Stomach (tissue), 19 donors: ENCODE data around the gene SAMD14. TPM values are rescaled to one million over a fixed set of nuclear protein-coding genes. Genes with fewer than 3 reads are reported as not detected.
A peak's percentile ranks its signal among the peaks of the same experiment; 100 is the strongest.

Experiments used
- DNase-seq, 2 donors: peaks; one replicate each; pipeline versions ENCODE4 v3.0.0 to v3.0.0-alpha.2; 2013 to 2019
- H3K27ac ChIP-seq, 5 donors: fragments of 200-600 bp in 4 of 5; sonication (generic) in 4 of 5; one replicate each; pipeline ENCODE4 v1.5.1; 2013 to 2019; ENCODE audit warnings: mild to moderate bottlenecking in 1 of 5, moderate library complexity in 1 of 5
- H3K27me3 ChIP-seq, 3 donors: fragments of 200-600 bp; sonication (generic); one replicate each; pipeline ENCODE4 v1.5.1; 2017 to 2019; ENCODE audit warnings: mixed run types in 1 of 3
- H3K36me3 ChIP-seq, 4 donors: fragments of 200-600 bp; sonication (generic); 1 replicate in 3 of 4; 2 replicates in 1 of 4; pipeline ENCODE4 v1.5.1; 2016 to 2019
- H3K4me1 ChIP-seq, 4 donors: fragments of 200-600 bp; sonication (generic); one replicate each; pipeline ENCODE4 v1.5.1; 2016 to 2019
- H3K4me3 ChIP-seq, 4 donors: fragments of 200-600 bp; sonication (generic) in 3 of 4; one replicate each; pipeline ENCODE4 v1.5.1; 2016 to 2019; ENCODE audit warnings: mild to moderate bottlenecking in 1 of 4
- H3K9me3 ChIP-seq, 4 donors: fragments of 200-600 bp; sonication (generic); one replicate each; pipeline ENCODE4 v1.5.1; 2016 to 2019
- EP300 ChIP-seq: sonication (generic); formaldehyde crosslinking; IDR thresholded peaks from one replicate; pipeline ENCODE4 v1.6.1; 2017; ENCODE audit warnings: antibody characterized with exemption
- POLR2A ChIP-seq, 4 donors: fragments of 450-650 bp; IDR thresholded peaks; one replicate each; pipeline ENCODE4 v1.6.1; 2016; ENCODE audit warnings: antibody characterized with exemption in 4 of 4, control low read depth in 2 of 4, mild to moderate bottlenecking in 1 of 4, moderate library complexity in 1 of 4
- POLR2AphosphoS5 ChIP-seq, 3 donors: sonication (generic); formaldehyde crosslinking; IDR thresholded peaks; one replicate each; pipeline ENCODE4 v1.6.1; 2016; ENCODE audit warnings: antibody characterized with exemption in 3 of 3
- WGBS, 5 donors: extraction: QIAGEN DNeasy Blood & Tissue Kit in 3 of 5; methylation state at CpG; one replicate each; pipeline versions ENCODE4 v1.1.5 to v1.1.7; 2013 to 2018; 5-methylcytosine and 5-hydroxymethylcytosine counted together
- intact Hi-C: fragments of 100-400 bp; cut with DNase I; formaldehyde crosslinking; loops from one replicate; pipeline ENCODE4 v1.15.1; 2023; ENCODE audit warnings: low total_unique reads
- long read RNA-seq, 10 donors: transcript quantifications; one replicate each; lab custom pipeline, GENCODE V29; 2026
- polyA plus RNA-seq, 3 donors: library from polyadenylated mRNA; stranded (reverse); fragments of 200-250 nt; gene quantifications; one replicate each; pipeline ENCODE4 v1.2.3, GENCODE V29; 2013
- total RNA-seq, 5 donors: library from RNA; depleted of rRNA; stranded (reverse); fragments of >200 nt; gene quantifications; one replicate each; pipeline versions ENCODE4 v1.1.0 to v1.2.3, GENCODE V29; 2014 to 2016
- TF ChIP-seq, protein P1 (sequence below), 7 experiments: fragments of 450-650 bp in 4 of 7; fragments of 200-600 bp in 3 of 7; sonication (generic) in 3 of 7; IDR thresholded peaks; one replicate each; pipeline ENCODE4 v1.5.1; 2016 to 2019; ENCODE audit warnings: antibody characterized with exemption in 7 of 7, control low read depth in 2 of 7, mild to moderate bottlenecking in 1 of 7
- donor health status: healthy with polysubstance abuse.
- donor health status: Bipolar disorder and iron deficiency.
- donor health status: healthy.

The SAMD14 gene
- total RNA-seq (10 to 100 TPM in 1 of 5 donors, 1 to 10 TPM in 2, not detected in 2; 1.5 to 87.0 (median 1.9) TPM), polyA plus RNA-seq (1 to 10 TPM; 1.3 to 2.3 (median 1.6) TPM)
- long read RNA-seq, donor 1, partial matches to known transcripts = 0 of 2 reads
- long read RNA-seq, donor 1, other reads (novel, unspliced or antisense) = 0 of 2 reads
- long read RNA-seq, donor 2, full-length matches to known transcripts = 2 of 2 reads
- long read RNA-seq, donor 2, partial matches to known transcripts = 0 of 2 reads
- long read RNA-seq, donor 2, other reads (novel, unspliced or antisense) = 0 of 2 reads
- long read RNA-seq, donor 3, full-length matches to known transcripts = 1 of 1 reads
- long read RNA-seq, donor 3, partial matches to known transcripts = 0 of 1 reads
- long read RNA-seq, donor 3, other reads (novel, unspliced or antisense) = 0 of 1 reads
- long read RNA-seq, donor 4 = 0 reads
- long read RNA-seq, donor 5 = 0 reads
- long read RNA-seq, donor 6, full-length matches to known transcripts = 1 of 1 reads
- long read RNA-seq, donor 6, partial matches to known transcripts = 0 of 1 reads
- long read RNA-seq, donor 6, other reads (novel, unspliced or antisense) = 0 of 1 reads
- long read RNA-seq, donor 7 = 0 reads
- long read RNA-seq, donor 8, partial matches to known transcripts = 0 of 1 reads
- long read RNA-seq, donor 8, other reads (novel, unspliced or antisense) = 0 of 1 reads
- long read RNA-seq, donor 9, partial matches to known transcripts = 0 of 1 reads
- long read RNA-seq, donor 9, other reads (novel, unspliced or antisense) = 0 of 1 reads
- long read RNA-seq, donor 10 = 0 reads

DNA sequence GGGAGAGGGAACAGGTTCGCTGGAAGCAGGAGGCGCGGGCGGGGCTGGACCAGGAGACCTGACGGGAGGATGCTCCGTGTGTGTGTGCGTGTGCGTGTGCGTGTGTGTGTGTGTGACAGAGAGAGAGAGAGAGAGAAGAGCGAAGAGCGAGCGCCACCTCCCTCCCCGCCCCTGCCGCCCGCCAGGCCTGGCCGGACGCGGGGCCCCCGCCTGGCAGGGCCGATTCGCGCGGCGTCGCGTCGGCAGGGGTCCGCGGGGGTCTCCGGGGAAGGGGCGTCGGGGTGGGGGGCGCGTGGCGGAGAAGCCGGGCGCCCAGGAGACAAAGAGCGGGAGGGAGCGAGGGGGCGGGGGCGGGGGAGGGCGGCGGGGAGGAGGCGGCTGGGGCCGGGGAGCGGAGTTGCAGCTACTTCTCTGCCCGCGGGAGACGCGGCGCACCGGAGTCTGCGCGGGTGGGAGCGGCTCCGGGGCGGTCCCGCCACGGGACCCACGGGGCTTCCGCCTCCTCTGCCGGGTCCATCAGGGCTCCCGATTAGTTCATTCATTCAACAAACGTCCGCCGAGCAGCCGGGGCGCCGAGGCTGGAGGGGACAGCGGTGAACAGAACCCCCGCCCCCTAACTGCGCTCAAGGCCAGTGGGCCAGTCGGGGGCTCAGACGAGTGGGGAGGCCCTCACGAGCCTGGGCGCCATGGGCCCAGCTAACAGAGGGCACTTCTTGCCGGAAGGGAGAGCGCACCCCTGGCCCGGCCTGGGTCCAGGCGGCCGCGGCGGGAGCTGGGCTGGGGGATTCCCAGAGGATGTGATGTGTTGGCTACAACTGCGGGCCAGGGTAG lies at the start of gene SAMD14:
Gene SAMD14, minus strand, starts transcription at position 433 of the 831 bp plus-strand sequence. CDS start 5,201 bp downstream, outside the sequence.
- TF ChIP-seq POLR2A (IDR thresholded peaks at IDR 0.05) (no peak), EP300 (no peak), POLR2AphosphoS5 (IDR thresholded peaks at IDR 0.05) (no peak)
- TF ChIP-seq, protein P1, sequence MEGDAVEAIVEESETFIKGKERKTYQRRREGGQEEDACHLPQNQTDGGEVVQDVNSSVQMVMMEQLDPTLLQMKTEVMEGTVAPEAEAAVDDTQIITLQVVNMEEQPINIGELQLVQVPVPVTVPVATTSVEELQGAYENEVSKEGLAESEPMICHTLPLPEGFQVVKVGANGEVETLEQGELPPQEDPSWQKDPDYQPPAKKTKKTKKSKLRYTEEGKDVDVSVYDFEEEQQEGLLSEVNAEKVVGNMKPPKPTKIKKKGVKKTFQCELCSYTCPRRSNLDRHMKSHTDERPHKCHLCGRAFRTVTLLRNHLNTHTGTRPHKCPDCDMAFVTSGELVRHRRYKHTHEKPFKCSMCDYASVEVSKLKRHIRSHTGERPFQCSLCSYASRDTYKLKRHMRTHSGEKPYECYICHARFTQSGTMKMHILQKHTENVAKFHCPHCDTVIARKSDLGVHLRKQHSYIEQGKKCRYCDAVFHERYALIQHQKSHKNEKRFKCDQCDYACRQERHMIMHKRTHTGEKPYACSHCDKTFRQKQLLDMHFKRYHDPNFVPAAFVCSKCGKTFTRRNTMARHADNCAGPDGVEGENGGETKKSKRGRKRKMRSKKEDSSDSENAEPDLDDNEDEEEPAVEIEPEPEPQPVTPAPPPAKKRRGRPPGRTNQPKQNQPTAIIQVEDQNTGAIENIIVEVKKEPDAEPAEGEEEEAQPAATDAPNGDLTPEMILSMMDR (IDR thresholded peaks at IDR 0.05) = no peak
- peak in 1 of 2 donors; percentile 75 for DNase-seq

DNA sequence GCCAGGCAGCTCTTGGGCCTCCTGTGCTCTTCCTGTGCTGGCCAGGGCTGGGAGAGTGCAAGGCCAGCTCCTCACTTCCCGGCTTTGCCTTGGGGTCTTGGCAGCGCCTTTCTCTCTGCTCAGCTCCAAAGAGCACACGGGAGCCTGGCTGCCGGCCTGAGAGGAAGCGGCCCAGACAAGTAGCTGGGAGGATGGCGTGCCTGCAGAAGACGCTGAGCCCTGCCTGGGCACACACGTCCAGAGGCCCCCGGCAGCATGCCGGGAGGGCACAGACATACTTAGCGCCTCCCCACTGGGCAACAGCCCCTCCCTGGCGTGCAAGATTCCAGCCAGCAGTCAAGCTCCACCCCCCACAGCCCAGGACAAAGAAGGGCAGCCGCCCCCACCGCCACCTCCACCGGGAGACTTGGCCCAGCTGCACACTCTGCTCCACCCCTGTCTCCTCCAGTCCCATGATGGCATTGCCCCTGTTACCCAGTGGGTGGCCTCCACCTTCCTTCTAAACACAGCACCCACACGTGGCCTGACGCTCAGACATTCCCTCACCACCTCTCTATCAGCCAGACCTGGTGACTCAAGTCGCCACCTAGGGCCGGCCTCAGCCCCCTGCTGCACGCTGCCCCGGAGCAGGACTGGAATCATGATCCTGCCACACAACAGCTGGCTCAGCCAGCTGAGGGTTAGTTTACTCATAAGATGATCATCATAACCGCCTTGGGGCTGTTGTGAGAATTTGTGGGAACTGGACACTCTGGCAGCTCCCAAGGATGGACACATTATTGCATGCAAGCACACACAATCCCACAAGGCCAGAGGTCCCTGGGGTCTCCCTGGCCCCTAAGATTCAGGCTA lies 48.2 kb upstream of the SAMD14 start:
- H3K4me3 ChIP-seq = peak overlapping the region in 2 of 4 donors; percentile 9 to 23
- no peaks in the 10 kb centered on the region for H3K36me3 ChIP-seq
- peak overlapping the region; percentile 48 to 85 (median 76) for H3K27ac ChIP-seq
- 7 to 11% (median 8%) methylated on average over 17 to 22 of the region's 22 CpGs for WGBS, 5 donors
- TF ChIP-seq POLR2AphosphoS5 (IDR thresholded peaks at IDR 0.05) (peak in 2 of 3 donors; percentile 10 to 54), EP300 (no peak), POLR2A (IDR thresholded peaks at IDR 0.05) (no peak)
- TF ChIP-seq, protein P1 (IDR thresholded peaks at IDR 0.05) = peak in 5 of 7 experiments; percentile 29 to 64 (median 51)
- no peaks in the 10 kb centered on the region for H3K27me3 ChIP-seq
- H3K4me1 ChIP-seq = peaks cover 32 to 59% (median 35%) of the 10 kb centered on the region in 4 donors
- peak; percentile 79 to 92 for DNase-seq
- no peaks in the 10 kb centered on the region for H3K9me3 ChIP-seq
- intact Hi-C loops = no loop called here

More for the DNA sequence above, at the start of gene SAMD14:
- peak within 1 kb of the TSS; percentile 49 to 60 (median 52) for H3K4me3 ChIP-seq
- H3K9me3 ChIP-seq = no peaks in the 10 kb centered on the region
- H3K27ac ChIP-seq = peak within 1 kb of the TSS in 3 of 5 donors; percentile 32 to 51 (median 41)
- intact Hi-C loops = no loop called here
- H3K36me3 ChIP-seq = peaks cover 3 to 11% (median 9%) of the 10 kb centered on the region in 4 donors
- peaks cover 0 to 41% (median 30%) of the 10 kb centered on the region in 3 donors for H3K27me3 ChIP-seq
- H3K4me1 ChIP-seq = peaks cover 39 to 66% (median 47%) of the 10 kb centered on the region in 4 donors
- WGBS, 5 donors = 1 to 4% (median 2%) methylated on average over 31 to 84 of the region's 84 CpGs

DNA sequence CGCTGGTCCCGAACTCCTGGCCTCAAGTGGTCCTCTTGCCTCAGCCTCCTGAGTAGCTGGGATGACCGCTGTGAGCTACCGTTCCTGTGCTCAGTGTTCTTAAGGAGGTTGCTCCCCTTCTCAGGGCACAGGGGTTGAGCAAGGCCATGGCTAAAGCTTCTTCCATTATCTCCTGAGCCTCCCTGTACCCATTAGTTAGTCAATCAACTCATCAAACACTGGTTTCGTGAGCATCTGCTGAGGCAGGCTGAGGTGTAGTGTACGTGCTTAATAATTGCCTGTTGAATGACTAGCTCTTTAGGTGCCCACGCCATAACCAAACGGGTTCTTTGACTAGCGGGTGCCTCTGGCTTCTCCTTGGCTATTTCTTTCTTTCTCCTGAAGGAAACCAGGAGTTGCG lies 47.5 kb upstream of the SAMD14 start:
- intact Hi-C loops = no loop called here
- H3K27ac ChIP-seq = peak overlapping the region; percentile 48 to 85 (median 76)
- no peak for TF ChIP-seq POLR2AphosphoS5 (IDR thresholded peaks at IDR 0.05)
- no peak for TF ChIP-seq EP300
- TF ChIP-seq, protein P1 (IDR thresholded peaks at IDR 0.05) = no peak
- TF ChIP-seq POLR2A (IDR thresholded peaks at IDR 0.05) = no peak
- 78 to 88% (median 86%) methylated on average over 8 to 10 of the region's 10 CpGs for WGBS, 5 donors
- no peak for DNase-seq
- H3K9me3 ChIP-seq = no peaks in the 10 kb centered on the region
- no peaks in the 10 kb centered on the region for H3K36me3 ChIP-seq
- no peak overlapping the region for H3K4me3 ChIP-seq
- H3K4me1 ChIP-seq = peaks cover 32 to 60% (median 35%) of the 10 kb centered on the region in 4 donors
- no peaks in the 10 kb centered on the region for H3K27me3 ChIP-seq
